Fibroblast of the aortic adventitia (primary cell): Measurements from ENCODE around the gene MXRA8. TPM values are rescaled to one million over a fixed set of nuclear protein-coding genes. Genes with fewer than 3 reads are reported as not detected.

Source experiments
- DNase-seq: peaks from one replicate; pipeline ENCODE4 v3.0.0-alpha.2; 2010; ENCODE audit warnings: low read depth
- H3K4me3 ChIP-seq: 2 replicates; pipeline ENCODE4 v1.5.1; 2011; ENCODE audit warnings: low read depth, mild to moderate bottlenecking, control low read depth, low read length, moderate library complexity
- CTCF ChIP-seq: IDR thresholded peaks from 2 replicates; pipeline ENCODE4 v1.5.1; 2011; ENCODE audit warnings: mild to moderate bottlenecking, low read length, control low read depth, inconsistent platforms; ENCODE audit not compliant: insufficient read depth
- total RNA-seq: library from RNA; depleted of rRNA; stranded (reverse); fragments of >200 nt; gene quantifications from 2 replicates; pipeline ENCODE4 v1.2.3, GENCODE V29; 2012; ENCODE audit warnings: low replicate concordance

Gene MXRA8
- total RNA-seq, 1 donor, result 367 TPM

- H3K4me3 ChIP-seq, result no peak overlapping the region
- DNase-seq, result no peak
- no peak for TF ChIP-seq CTCF
Measured at GRCh38 chr1:1333551-1334241, 24.7 kb downstream of the MXRA8 start.

- TF ChIP-seq CTCF, result no peak
- no peak for DNase-seq
Measured at GRCh38 chr1:1332774-1333480, 25.4 kb downstream of the MXRA8 start.

GRCh38 chr1:1332031-1332755, 26.2 kb downstream of the MXRA8 start:
- no peak for TF ChIP-seq CTCF
- no peak for DNase-seq
- no peak overlapping the region for H3K4me3 ChIP-seq

More at GRCh38 chr1:1332774-1333480, 25.4 kb downstream of the MXRA8 start:
- H3K4me3 ChIP-seq, result no peak overlapping the region

GRCh38 chr1:1331068-1331965, 27.0 kb downstream of the MXRA8 start, which contains the start of gene TAS1R3:
TSS of gene TAS1R3 (plus strand) at chr1:1331280. CDS start at chr1:1331346, 66 bp downstream.
- no peak within 1 kb of the TSS for H3K4me3 ChIP-seq
- no peak for DNase-seq
- TF ChIP-seq CTCF, result no peak

- DNase-seq, result peak; percentile 35
- TF ChIP-seq CTCF, result no peak
- no peak overlapping the region for H3K4me3 ChIP-seq
Measured at GRCh38 chr1:1330366-1331067, 27.8 kb downstream of the MXRA8 start.
